GM19395 (cell line): ENCODE measurements around the gene ARHGEF38.

Source experiments
- ATAC-seq: cut with Tn5 transposase; IDR thresholded peaks from one replicate; pipeline ENCODE4 v1.9.1; 2021; ENCODE audit warnings: mild to moderate bottlenecking, moderate library complexity; ENCODE audit not compliant: unreplicated experiment

The ARHGEF38 gene

GRCh38 chr4:105558277-105558676 lies 5.9 kb downstream of the ARHGEF38 start:
- no peak for ATAC-seq

GRCh38 chr4:105560421-105560848 lies 8.0 kb downstream of the ARHGEF38 start:
- ATAC-seq, result no peak

GRCh38 chr4:105563352-105563751 lies 10.9 kb downstream of the ARHGEF38 start:
- ATAC-seq, result no peak

GRCh38 chr4:105568584-105568983 lies 16.2 kb downstream of the ARHGEF38 start:
- ATAC-seq, result no peak

GRCh38 chr4:105569057-105569865 lies 16.8 kb downstream of the ARHGEF38 start:
- no peak for ATAC-seq

DNA sequence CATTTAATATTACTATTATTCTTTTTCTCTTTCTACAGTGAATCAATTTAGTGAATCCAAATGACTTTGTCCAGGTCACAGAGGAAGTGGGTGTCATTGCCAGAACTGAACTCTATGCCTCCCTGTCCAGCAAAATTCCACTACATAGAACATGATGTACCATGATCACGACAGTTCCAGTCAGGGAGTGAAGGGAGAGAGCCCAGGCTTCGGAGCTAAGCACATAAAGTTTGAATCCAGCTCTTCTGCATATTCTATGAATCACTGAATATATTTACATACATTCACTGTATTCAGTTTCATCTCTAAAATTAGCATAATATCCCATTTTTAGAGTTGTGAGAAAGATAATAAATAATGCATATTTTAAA lies 17.4 kb downstream of the ARHGEF38 start:
- ATAC-seq, result no peak

DNA sequence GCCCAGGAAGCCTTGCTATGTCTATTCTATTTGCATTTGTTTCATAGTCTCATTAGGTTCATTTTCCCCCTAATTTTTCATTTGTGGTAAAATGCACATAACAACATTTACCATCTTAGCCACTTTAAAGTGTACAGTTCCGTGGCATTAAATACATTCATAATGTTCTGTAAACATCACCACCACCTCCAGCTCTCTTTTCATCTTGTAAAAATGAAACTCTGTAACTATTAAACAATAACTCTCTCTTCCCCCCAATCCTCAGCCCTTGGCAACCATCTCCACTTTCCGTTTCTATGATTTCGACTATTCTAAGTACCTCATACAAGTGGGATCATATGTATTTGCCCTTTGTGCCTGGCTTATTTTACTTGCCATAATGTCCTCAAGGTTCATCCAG lies 19.9 kb downstream of the ARHGEF38 start:
- no peak for ATAC-seq

DNA sequence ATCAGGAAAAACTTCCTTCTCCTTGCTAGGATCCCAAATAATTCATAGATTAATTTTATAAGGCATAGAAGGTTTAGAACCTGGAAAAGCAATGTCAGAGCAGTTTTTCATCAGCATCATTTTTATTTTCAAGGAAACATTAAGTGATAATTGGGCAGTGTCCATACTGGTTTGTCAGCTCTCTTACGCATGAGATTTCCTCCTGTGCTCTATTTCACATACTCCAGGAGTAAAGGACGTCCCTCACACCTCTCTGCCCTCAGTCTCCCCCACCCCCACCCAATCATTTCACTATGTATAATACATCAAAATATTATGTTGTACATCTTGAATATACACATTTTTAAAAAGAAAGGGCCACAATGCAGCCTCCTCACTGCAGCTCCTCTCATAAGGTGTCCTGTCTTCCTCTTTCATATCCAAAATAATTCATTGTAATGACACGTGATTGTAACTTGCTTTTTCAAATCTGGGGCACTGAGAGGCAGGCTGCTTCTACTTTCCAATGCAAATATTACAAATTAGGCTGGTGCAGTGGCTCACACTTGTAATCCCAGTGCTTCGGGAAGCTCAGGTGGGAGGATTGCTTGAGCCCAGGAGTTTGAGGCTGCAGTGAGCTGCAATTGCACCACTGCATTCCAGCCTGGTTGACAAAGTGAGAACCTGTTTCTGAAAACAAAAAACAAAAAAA lies 34.4 kb downstream of the ARHGEF38 start:
- ATAC-seq, result no peak

DNA sequence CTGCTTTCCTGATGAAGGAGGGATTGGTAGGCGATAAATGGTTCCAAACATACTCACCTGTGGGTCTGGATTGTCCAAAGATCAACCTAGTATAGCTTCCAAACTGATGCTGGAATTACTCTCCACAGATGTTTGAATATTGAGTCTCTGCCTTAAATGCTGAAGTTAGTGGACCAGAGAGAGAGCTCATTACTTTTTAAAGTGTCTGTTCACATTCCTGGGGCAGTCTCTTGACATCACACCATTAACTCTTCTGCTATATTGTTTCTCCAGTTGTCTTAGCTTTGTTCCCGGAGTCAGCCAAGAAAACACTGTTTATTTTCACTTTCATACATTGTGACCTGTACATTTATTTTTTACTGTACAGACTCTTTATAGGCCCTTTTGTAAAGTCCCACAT lies 35.4 kb downstream of the ARHGEF38 start:
- ATAC-seq, result no peak

DNA sequence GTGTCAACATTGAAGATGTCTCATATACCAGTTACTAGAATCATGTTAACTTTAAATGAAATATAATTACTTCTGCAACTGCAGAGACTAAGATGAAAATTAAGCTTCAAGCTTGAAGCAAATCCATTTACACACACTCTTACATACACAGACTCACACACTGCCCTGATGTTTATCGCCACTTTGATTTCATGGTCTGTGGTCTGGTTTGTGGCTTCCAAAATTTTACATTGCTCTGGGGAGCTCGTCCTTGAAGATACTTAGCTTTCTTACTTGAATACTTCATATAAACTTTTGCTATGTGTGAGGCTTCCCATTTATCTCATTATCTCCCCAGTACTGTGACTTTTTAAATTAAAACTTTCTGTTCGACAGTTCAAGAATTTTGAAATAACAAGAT lies 35.8 kb downstream of the ARHGEF38 start:
- ATAC-seq, result no peak

- no peak for ATAC-seq
These were observed 39.2 kb downstream of the ARHGEF38 start for GRCh38 chr4:105591573-105591972.

DNA sequence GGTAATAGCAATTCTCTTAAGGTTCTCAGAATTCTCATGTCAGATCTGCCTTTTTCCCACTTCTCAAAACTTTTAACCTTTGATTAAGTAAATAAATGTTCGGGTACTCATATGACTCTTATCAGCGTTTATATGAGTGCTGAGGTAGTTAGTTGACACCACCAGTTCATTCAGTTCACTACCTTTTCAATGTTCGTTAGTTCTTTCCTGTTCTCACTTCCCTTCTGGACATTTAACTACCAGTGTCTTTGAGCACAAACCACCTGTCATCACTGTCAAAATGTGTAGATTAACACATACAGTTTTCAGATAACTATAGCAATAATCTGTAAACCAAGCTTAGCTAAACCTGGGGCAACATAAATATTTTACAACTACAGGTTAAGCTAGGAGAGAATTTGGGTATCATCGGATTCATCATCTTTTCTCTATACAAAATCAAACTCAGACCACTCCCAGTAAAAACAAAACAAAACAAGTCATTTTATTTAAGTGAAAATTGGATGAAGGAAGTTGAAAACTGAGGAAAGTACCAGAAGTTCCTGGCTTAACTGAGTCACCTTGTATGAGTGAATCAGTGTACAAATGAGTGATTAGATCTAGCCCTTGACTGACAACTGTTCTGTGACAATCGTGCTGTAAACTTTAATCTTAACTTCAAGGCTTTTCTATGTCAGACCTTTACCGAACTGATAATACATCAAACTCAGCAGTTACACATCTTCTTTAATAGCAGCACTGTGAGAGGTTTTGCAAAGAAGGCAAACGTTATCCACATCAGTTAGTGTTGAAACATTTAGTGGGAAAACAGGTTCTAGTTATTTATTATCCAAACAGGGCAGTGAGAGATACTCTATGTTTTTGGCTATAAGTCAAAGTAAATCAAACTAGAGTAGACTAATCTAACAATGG lies 41.9 kb downstream of the ARHGEF38 start:
- peak; percentile 97 for ATAC-seq

DNA sequence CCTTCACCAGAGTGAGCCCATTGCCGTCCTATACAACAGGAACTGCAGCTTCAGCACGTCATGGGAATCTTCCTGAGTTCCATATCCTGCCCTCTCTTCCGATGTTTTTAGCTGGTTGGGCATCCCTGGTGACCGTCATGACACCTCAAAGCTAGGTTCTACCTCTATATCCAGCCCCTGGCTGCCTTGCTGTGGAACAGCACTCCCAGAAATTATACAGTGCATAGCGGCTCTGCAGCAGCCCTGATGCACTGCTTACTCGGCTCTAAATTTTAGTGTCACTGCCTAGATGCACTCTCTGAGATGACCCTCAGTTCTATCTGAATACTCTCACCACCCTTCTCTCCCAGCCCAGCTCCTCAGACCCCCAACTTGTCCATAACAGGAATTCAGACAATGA lies 44.3 kb downstream of the ARHGEF38 start:
- ATAC-seq, result no peak

GRCh38 chr4:105598052-105598451 lies 45.6 kb downstream of the ARHGEF38 start:
- ATAC-seq, result no peak

GRCh38 chr4:105598787-105599186 lies 46.4 kb downstream of the ARHGEF38 start:
- no peak for ATAC-seq

- no peak for ATAC-seq
These were observed 47.1 kb downstream of the ARHGEF38 start for GRCh38 chr4:105599482-105599881.

DNA sequence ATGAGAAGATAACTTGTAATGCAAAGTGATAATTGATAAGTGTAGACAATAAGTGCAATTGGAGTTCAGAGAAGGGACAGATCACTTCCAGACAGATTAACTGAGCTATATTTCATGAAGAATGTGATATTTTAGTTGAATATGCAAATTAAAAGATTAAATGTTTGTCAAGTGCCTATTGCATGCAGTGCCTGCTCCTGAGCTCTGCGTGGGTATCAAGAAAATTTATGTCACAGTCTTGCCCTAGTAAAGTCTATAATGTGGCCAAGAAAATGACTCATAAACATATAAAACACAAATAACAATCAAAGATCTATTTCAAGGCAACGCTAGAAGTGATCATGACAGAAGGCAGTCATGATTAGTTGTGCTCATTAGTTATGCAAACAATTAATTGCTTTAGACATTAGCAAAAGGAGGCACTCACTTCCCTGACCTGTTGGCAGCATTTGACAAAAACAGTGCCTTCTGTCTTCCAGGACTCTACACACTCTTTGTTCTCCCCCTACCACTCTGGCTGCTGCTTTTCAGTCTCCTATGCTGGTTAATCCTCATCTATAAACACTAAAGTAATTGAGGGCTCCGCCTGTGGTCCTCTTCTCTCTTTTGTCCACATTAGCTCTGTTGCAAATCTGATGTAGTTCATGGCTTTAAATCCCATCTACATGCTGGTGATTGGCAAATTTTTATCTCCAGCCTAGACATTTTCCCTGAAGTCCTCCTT lies 47.7 kb downstream of the ARHGEF38 start:
- ATAC-seq, result no peak

- no peak for ATAC-seq
These were observed 48.5 kb downstream of the ARHGEF38 start for GRCh38 chr4:105600951-105601350.

DNA sequence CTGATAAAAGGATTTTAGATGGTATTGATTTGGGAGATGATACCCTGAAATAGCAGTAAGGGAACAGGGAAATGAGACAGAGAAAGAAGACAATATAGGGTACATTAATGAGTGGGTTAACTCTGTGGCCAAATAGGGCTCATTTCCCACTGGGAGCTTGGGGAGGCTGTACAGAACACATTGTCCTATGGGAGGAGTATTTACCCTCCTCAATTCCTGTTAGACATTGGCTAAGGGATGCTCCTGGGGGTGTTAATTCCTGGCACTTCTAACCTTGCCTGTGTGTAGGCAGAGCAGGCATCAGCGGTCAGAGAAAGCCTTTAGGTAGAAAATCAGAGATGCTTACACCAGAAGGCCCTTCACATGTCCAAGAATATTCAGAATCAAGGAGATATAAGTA lies 49.0 kb downstream of the ARHGEF38 start:
- ATAC-seq, result no peak

DNA sequence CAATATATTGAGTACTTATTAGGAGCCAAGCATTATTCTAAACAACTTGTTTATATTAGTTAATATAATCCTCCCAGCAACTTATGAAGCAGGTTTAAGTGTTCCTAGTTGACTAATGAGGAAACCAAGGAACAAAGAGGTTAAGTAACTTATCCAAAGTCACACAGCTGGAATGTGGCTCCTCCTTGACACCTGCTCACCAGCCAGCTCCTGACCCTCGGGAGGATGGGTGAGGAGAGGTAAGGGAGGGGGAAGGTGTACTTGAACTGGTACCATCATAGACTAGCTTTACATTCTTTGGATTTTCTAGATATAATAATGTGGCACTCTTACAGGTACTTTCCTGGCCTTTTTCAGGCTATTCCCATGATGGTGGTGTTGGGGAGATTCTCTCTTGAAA lies 50.7 kb downstream of the ARHGEF38 start:
- ATAC-seq, result no peak

DNA sequence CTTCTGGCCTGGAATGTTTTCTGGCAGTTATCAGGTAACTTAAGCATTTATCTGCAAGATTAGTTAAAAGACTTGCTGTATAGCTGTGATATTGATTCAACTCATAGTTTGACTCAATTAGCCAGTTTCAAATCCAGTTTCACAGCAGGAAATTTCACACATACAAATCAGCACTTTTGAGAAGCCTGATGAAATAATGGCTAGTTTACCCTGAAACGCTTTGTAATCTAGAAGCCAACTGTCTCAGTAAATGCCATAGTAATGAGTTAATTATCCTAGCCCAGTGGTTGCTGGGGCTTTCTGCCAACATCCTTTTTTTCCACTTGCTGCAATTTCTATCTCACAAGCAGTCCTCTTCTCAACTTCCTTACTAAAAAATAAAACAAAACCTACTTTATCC lies 53.1 kb downstream of the ARHGEF38 start:
- no peak for ATAC-seq
